Epithelial cell of proximal tubule (primary cell): ENCODE measurements around the gene PGAP2. TPM values are rescaled to one million over a fixed set of nuclear protein-coding genes. Genes with fewer than 3 reads are reported as not detected.

Experiments
- DNase-seq: peaks from one replicate; pipeline ENCODE4 v3.0.0-alpha.2; 2011; ENCODE audit warnings: low read depth
- H3K4me3 ChIP-seq: 2 replicates; pipeline ENCODE4 v1.5.1; 2011; ENCODE audit warnings: low read depth, mild to moderate bottlenecking, low read length
- CTCF ChIP-seq: conservative IDR thresholded peaks from 2 replicates; pipeline ENCODE4 v1.5.1; 2012; ENCODE audit warnings: low read depth, mild to moderate bottlenecking, low read length
- total RNA-seq: library from RNA; depleted of rRNA; stranded (reverse); fragments of >200 nt; gene quantifications from 2 replicates; pipeline ENCODE4 v1.2.3, GENCODE V29; 2015

The PGAP2 gene
- total RNA-seq, 1 donor from 2014 or later: 14.1 TPM

- no peak for DNase-seq
- TF ChIP-seq CTCF: no peak
- H3K4me3 ChIP-seq: no peak overlapping the region
These were observed 24.5 kb downstream of the PGAP2 start for GRCh38 chr11:3832816-3833215.

GRCh38 chr11:3833449-3833848 is 25.1 kb downstream of the PGAP2 start:
- DNase-seq: no peak
- TF ChIP-seq CTCF: no peak
- H3K4me3 ChIP-seq: no peak overlapping the region

GRCh38 chr11:3834349-3834663 is 25.9 kb downstream of the PGAP2 start:
- DNase-seq: no peak
- H3K4me3 ChIP-seq: no peak overlapping the region
- no peak for TF ChIP-seq CTCF

GRCh38 chr11:3834664-3835461 is 26.5 kb downstream of the PGAP2 start:
- DNase-seq: no peak
- TF ChIP-seq CTCF: no peak
- no peak overlapping the region for H3K4me3 ChIP-seq

- H3K4me3 ChIP-seq: no peak overlapping the region
- TF ChIP-seq CTCF: no peak
- DNase-seq: no peak
These were observed 27.4 kb downstream of the PGAP2 start for GRCh38 chr11:3835751-3836150.

- TF ChIP-seq CTCF: no peak
- H3K4me3 ChIP-seq: no peak overlapping the region
- no peak for DNase-seq
These were observed 28.5 kb downstream of the PGAP2 start for GRCh38 chr11:3836903-3837302.

GRCh38 chr11:3837793-3838192 is 29.4 kb downstream of the PGAP2 start:
- H3K4me3 ChIP-seq: no peak overlapping the region
- TF ChIP-seq CTCF: no peak
- DNase-seq: no peak
